OCI-LY3 (cell line): ENCODE measurements around the gene TAF1C.

ENCODE experiments used
- EZH2phosphoT487 ChIP-seq: fragments of 200-600 bp; shearing (Covaris generic); IDR thresholded peaks from 2 replicates; pipeline ENCODE4 v1.6.1; 2018; ENCODE audit warnings: antibody characterized with exemption, mixed run types, low read depth
- TF ChIP-seq, protein P1 (sequence below): fragments of 200-600, 300-600 bp; sonication (generic); IDR thresholded peaks from 2 replicates; pipeline ENCODE4 v1.5.1; 2014; ENCODE audit warnings: antibody characterized with exemption, low read length, low read depth

GRCh38 chr16:84153660-84154214, 33.1 kb downstream of the TAF1C start:
- TF ChIP-seq, protein P1, sequence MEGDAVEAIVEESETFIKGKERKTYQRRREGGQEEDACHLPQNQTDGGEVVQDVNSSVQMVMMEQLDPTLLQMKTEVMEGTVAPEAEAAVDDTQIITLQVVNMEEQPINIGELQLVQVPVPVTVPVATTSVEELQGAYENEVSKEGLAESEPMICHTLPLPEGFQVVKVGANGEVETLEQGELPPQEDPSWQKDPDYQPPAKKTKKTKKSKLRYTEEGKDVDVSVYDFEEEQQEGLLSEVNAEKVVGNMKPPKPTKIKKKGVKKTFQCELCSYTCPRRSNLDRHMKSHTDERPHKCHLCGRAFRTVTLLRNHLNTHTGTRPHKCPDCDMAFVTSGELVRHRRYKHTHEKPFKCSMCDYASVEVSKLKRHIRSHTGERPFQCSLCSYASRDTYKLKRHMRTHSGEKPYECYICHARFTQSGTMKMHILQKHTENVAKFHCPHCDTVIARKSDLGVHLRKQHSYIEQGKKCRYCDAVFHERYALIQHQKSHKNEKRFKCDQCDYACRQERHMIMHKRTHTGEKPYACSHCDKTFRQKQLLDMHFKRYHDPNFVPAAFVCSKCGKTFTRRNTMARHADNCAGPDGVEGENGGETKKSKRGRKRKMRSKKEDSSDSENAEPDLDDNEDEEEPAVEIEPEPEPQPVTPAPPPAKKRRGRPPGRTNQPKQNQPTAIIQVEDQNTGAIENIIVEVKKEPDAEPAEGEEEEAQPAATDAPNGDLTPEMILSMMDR = no peak
- TF ChIP-seq EZH2phosphoT487 = no peak
